HG03139 (cell line): ENCODE measurements around the gene DTL.

Experiments used
- ATAC-seq: cut with Tn5 transposase; IDR thresholded peaks from one replicate; pipeline ENCODE4 v1.9.1; 2021; ENCODE audit not compliant: unreplicated experiment

Gene DTL

GRCh38 chr1:212121779-212122178, 86.2 kb downstream of the DTL start:
- ATAC-seq: no peak

GRCh38 chr1:212124690-212125582, 89.4 kb downstream of the DTL start:
- no peak for ATAC-seq

GRCh38 chr1:212125654-212126053, 90.1 kb downstream of the DTL start:
- ATAC-seq: no peak

- no peak for ATAC-seq
These were observed 91.7 kb downstream of the DTL start for GRCh38 chr1:212127221-212127620.

GRCh38 chr1:212129781-212130180, 94.2 kb downstream of the DTL start:
- no peak for ATAC-seq

GRCh38 chr1:212132025-212132424, 96.5 kb downstream of the DTL start:
- no peak for ATAC-seq

- no peak for ATAC-seq
These were observed 97.8 kb downstream of the DTL start for GRCh38 chr1:212133319-212133718.

GRCh38 chr1:212135166-212135565, 99.6 kb downstream of the DTL start:
- no peak for ATAC-seq

GRCh38 chr1:212137854-212138253, 102.3 kb downstream of the DTL start:
- no peak for ATAC-seq

GRCh38 chr1:212138457-212138856, 102.9 kb downstream of the DTL start:
- no peak for ATAC-seq

GRCh38 chr1:212139526-212140135, 104.1 kb downstream of the DTL start:
- ATAC-seq: no peak

- no peak for ATAC-seq
These were observed 105.9 kb downstream of the DTL start for GRCh38 chr1:212141404-212141803.

- ATAC-seq: no peak
These were observed 107.5 kb downstream of the DTL start for GRCh38 chr1:212142883-212143530.

GRCh38 chr1:212147581-212148033, 112.1 kb downstream of the DTL start:
- ATAC-seq: no peak

- no peak for ATAC-seq
These were observed 114.0 kb downstream of the DTL start for GRCh38 chr1:212149566-212149965.

GRCh38 chr1:212152308-212152693, 116.8 kb downstream of the DTL start:
- no peak for ATAC-seq

- ATAC-seq: no peak
These were observed 117.3 kb downstream of the DTL start for GRCh38 chr1:212152869-212153268.

- no peak for ATAC-seq
These were observed 118.1 kb downstream of the DTL start for GRCh38 chr1:212153635-212154034.
